SK-N-SH (cell line): ENCODE data around the gene ALPK3. TPM values are rescaled to one million over a fixed set of nuclear protein-coding genes. Genes with fewer than 3 reads are reported as not detected.

Experiments
- CTCF ChIA-PET: fragments of 300-600, 350-600 bp; formaldehyde crosslinking; extraction: SDS; loops from one replicate; lab custom pipeline; 2021; lab: Yijun Ruan, JAX
- POLR2A ChIA-PET: fragments of 350-600 bp; sonication (Branson Sonifier 250); formaldehyde crosslinking; extraction: SDS; loops from one replicate; lab custom pipeline; 2020; ENCODE audit warnings: antibody characterized with exemption, inconsistent platforms; lab: Yijun Ruan, JAX
- DNase-seq: peaks from one replicate; pipeline ENCODE4 v3.0.0; 2012
- H2AFZ ChIP-seq: fragments of 200-600 bp; sonication (generic); 2 replicates; pipeline ENCODE4 v1.8.1; 2016; ENCODE audit warnings: antibody characterized with exemption, mild to moderate bottlenecking, low read depth
- H3F3A ChIP-seq: fragments of 200-600 bp; sonication (generic); replicated peaks from 2 replicates; pipeline ENCODE3; 2016; ENCODE audit warnings: antibody characterized with exemption, mild to moderate bottlenecking; ENCODE audit not compliant: insufficient read depth
- H3K27ac ChIP-seq, 2 experiments: fragments of 200-500 bp in 1 of 2; fragments of 200-600 bp in 1 of 2; sonication (Bioruptor generic) in 1 of 2; sonication (generic), shearing (Covaris generic) in 1 of 2; 2 replicates each; pipeline versions ENCODE4 v1.5.1 to v1.6.1; 2014 to 2016; ENCODE audit warnings: low read depth in 2 of 2, inconsistent platforms in 1 of 2, low read length in 1 of 2, mild to moderate bottlenecking in 1 of 2, mixed read lengths in 1 of 2
- H3K27me3 ChIP-seq: fragments of 200-600 bp; sonication (generic), shearing (Covaris generic); 2 replicates; pipeline ENCODE4 v1.6.1; 2016; ENCODE audit warnings: mixed run types; ENCODE audit not compliant: insufficient read depth
- H3K36me3 ChIP-seq, 2 experiments: fragments of 200-500 bp in 1 of 2; fragments of 200-600 bp in 1 of 2; sonication (Bioruptor generic) in 1 of 2; sonication (generic) in 1 of 2; replicated peaks in 1 of 2; 2 replicates each; pipeline versions ENCODE3 to v1.5.1; 2014 to 2016; ENCODE audit warnings: low read length in 1 of 2, mild to moderate bottlenecking in 1 of 2; ENCODE audit not compliant: insufficient read depth in 2 of 2, control insufficient read depth in 1 of 2
- H3K4me1 ChIP-seq, 2 experiments: fragments of 200-500 bp in 1 of 2; fragments of 200-600 bp in 1 of 2; sonication (Bioruptor generic) in 1 of 2; sonication (generic), shearing (Covaris generic) in 1 of 2; 2 replicates each; pipeline versions ENCODE4 v1.5.1 to v1.6.1; 2014 to 2016; ENCODE audit warnings: low read depth in 1 of 2, low read length in 1 of 2, mixed run types in 1 of 2; ENCODE audit not compliant: insufficient read depth in 2 of 2, control insufficient read depth in 1 of 2
- H3K4me2 ChIP-seq: fragments of 200-600 bp; sonication (generic), shearing (Covaris generic); 2 replicates; pipeline ENCODE4 v1.6.1; 2017; ENCODE audit warnings: mixed run types
- H3K4me3 ChIP-seq, 2 experiments: fragments of 200-500 bp in 1 of 2; fragments of 200-600 bp in 1 of 2; sonication (Bioruptor generic) in 1 of 2; sonication (generic), shearing (Covaris generic) in 1 of 2; 2 replicates each; pipeline versions ENCODE4 v1.5.1 to v1.8.1; 2014 to 2016; ENCODE audit warnings: low read depth in 2 of 2, inconsistent platforms in 1 of 2, low read length in 1 of 2, mild to moderate bottlenecking in 1 of 2, mixed read lengths in 1 of 2, moderate library complexity in 1 of 2
- H3K79me2 ChIP-seq: fragments of 200-600 bp; sonication (generic); 2 replicates; pipeline ENCODE4 v1.8.1; 2017; ENCODE audit warnings: mild to moderate bottlenecking; ENCODE audit not compliant: insufficient read depth
- H3K9ac ChIP-seq: fragments of 200-600 bp; sonication (generic); 2 replicates; pipeline ENCODE4 v1.6.1; 2017; ENCODE audit warnings: mixed run types
- H3K9me2 ChIP-seq: fragments of 200-600 bp; sonication (generic); 2 replicates; pipeline ENCODE4 v1.6.1; 2017; ENCODE audit warnings: mixed run types
- H3K9me3 ChIP-seq: fragments of 200-600 bp; sonication (generic); 2 replicates; pipeline ENCODE4 v1.6.1; 2017; ENCODE audit warnings: mixed run types, mild to moderate bottlenecking, moderate library complexity
- H4K20me1 ChIP-seq: fragments of 200-600 bp; sonication (generic); 2 replicates; pipeline ENCODE4 v1.6.1; 2017; ENCODE audit warnings: mild to moderate bottlenecking, mixed run types; ENCODE audit not compliant: insufficient read depth
- CHD2 ChIP-seq: fragments of 150-350 bp; IDR thresholded peaks from 2 replicates; pipeline ENCODE4 v1.6.1; 2018; ENCODE audit warnings: low read length; ENCODE audit not compliant: partially characterized antibody
- CTCF ChIP-seq: fragments of 200-600 bp; sonication (generic); IDR thresholded peaks from 2 replicates; pipeline ENCODE4 v1.6.1; 2017; ENCODE audit warnings: antibody characterized with exemption, mild to moderate bottlenecking, moderate library complexity
- ELF1 ChIP-seq: IDR thresholded peaks from 2 replicates; pipeline ENCODE4 v1.4.0; 2012
- EP300 ChIP-seq, 2 experiments: IDR thresholded peaks; 2 replicates each; pipeline versions ENCODE4 v1.4.0 to v1.6.1; 2012; ENCODE audit warnings: borderline replicate concordance in 1 of 2, low read depth in 1 of 2, low read length in 1 of 2
- FOXJ3 ChIP-seq: sonication (generic); formaldehyde crosslinking; IDR thresholded peaks from 2 replicates; pipeline ENCODE4 v1.5.1; 2020; ENCODE audit warnings: mild to moderate bottlenecking, missing genetic modification reagents
- GATA2 ChIP-seq: sonication (generic); formaldehyde crosslinking; IDR thresholded peaks from 2 replicates; pipeline ENCODE4 v1.5.0; 2020; ENCODE audit warnings: mild to moderate bottlenecking, missing genetic modification reagents
- MXI1 ChIP-seq: IDR thresholded peaks from 2 replicates; pipeline ENCODE4 v1.6.1; 2012; ENCODE audit warnings: mild to moderate bottlenecking, low read depth, low read length, improper control_type of control experiment
- NFIC ChIP-seq: IDR thresholded peaks from 2 replicates; pipeline ENCODE4 v1.4.0; 2012; ENCODE audit warnings: borderline replicate concordance
- POLR2AphosphoS5 ChIP-seq: IDR thresholded peaks from 2 replicates; pipeline ENCODE4 v1.6.1; 2012; ENCODE audit warnings: low read depth, low read length
- RAD21 ChIP-seq: IDR thresholded peaks from 2 replicates; pipeline ENCODE4 v1.6.1; 2012; ENCODE audit warnings: mild to moderate bottlenecking, low read length
- RFX5 ChIP-seq: IDR thresholded peaks from 2 replicates; pipeline ENCODE4 v1.6.1; 2012; ENCODE audit warnings: mild to moderate bottlenecking, improper control_type of control experiment, low read length
- RXRA ChIP-seq: IDR thresholded peaks from 2 replicates; pipeline ENCODE4 v1.4.0; 2012; ENCODE audit warnings: low read depth, mild to moderate bottlenecking, borderline replicate concordance
- TCF12 ChIP-seq: IDR thresholded peaks from 2 replicates; pipeline ENCODE4 v1.4.0; 2012
- TEAD4 ChIP-seq: IDR thresholded peaks from 2 replicates; pipeline ENCODE4 v1.4.0; 2012; ENCODE audit warnings: mild to moderate bottlenecking, borderline replicate concordance; ENCODE audit not compliant: insufficient read depth
- WGBS: methylation state at CpG from one replicate; pipeline ENCODE4 v1.1.6; 2017; ENCODE audit warnings: low lambda C conversion rate; 5-methylcytosine and 5-hydroxymethylcytosine counted together
- polyA plus RNA-seq, 3 experiments: library from polyadenylated mRNA; depleted of rRNA; stranded (reverse); fragments of >200 nt; gene quantifications; 2 replicates each; pipeline ENCODE4 v1.2.3, GENCODE V29; 2012
- TF ChIP-seq, protein P1 (sequence below): IDR thresholded peaks from 2 replicates; pipeline ENCODE4 v1.4.0; 2012; ENCODE audit warnings: low read depth, borderline replicate concordance

ALPK3 gene
- polyA plus RNA-seq, 1 of the 3 experiments (the other 2 are of a cell fraction) = 0.16 TPM

DNA sequence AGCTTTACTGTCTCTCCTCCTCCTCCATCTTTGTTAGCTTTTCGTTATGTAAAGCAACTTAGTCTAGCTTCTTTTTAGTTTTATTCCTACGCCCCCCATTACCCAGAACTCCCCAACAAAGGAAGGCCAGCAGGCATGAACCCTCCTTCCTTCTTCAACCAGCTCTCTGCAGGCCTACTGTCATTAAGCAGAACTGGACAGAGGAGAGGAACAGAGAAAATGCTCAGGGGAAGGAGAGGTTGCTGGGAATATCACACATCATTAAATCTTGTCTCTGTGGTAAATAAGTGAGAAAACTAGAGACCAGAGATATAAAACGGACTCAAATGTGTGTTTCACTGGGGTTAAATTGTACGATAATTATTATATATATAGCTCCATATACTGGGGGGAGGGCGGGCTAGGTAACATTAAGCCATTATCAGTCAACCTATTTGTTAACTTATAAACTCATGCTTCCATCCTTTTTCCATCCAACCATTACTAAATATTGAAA lies 48.0 kb downstream of the ALPK3 start (continued):
- TF ChIP-seq, protein P1, sequence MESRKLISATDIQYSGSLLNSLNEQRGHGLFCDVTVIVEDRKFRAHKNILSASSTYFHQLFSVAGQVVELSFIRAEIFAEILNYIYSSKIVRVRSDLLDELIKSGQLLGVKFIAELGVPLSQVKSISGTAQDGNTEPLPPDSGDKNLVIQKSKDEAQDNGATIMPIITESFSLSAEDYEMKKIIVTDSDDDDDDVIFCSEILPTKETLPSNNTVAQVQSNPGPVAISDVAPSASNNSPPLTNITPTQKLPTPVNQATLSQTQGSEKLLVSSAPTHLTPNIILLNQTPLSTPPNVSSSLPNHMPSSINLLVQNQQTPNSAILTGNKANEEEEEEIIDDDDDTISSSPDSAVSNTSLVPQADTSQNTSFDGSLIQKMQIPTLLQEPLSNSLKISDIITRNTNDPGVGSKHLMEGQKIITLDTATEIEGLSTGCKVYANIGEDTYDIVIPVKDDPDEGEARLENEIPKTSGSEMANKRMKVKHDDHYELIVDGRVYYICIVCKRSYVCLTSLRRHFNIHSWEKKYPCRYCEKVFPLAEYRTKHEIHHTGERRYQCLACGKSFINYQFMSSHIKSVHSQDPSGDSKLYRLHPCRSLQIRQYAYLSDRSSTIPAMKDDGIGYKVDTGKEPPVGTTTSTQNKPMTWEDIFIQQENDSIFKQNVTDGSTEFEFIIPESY = no peak
- no peak for TF ChIP-seq NFIC
- no peak for TF ChIP-seq CTCF
- no peak for TF ChIP-seq CHD2
- no peak for TF ChIP-seq EP300 (IDR thresholded peaks at IDR 0.05; ENCODE audit: borderline replicate concordance in 1 of 2, low read depth in 1 of 2, low read length in 1 of 2)
- no peak for TF ChIP-seq TEAD4
- no peak for TF ChIP-seq GATA2 (CRISPR knock-in tag)
- no peak for TF ChIP-seq RXRA

- 45% methylated on average over 2 of the region's 12 CpGs for WGBS
- POLR2A ChIA-PET = no interaction called here
Observed at GRCh38 chr15:84868037-84868880, 51.1 kb downstream of the ALPK3 start.

More at GRCh38 chr15:84868037-84868880, 51.1 kb downstream of the ALPK3 start:
- no peaks in the 10 kb centered on the region for H3K27me3 ChIP-seq
- no peak for TF ChIP-seq TCF12
- TF ChIP-seq MXI1 = no peak
- no peak for TF ChIP-seq CTCF
- TF ChIP-seq RAD21 = no peak
- TF ChIP-seq ELF1 = no peak
- TF ChIP-seq, protein P1 = no peak
- TF ChIP-seq POLR2AphosphoS5 = no peak
- TF ChIP-seq RFX5 = no peak
- no peak for TF ChIP-seq NFIC
- TF ChIP-seq FOXJ3 (CRISPR knock-in tag) = no peak
- H3K9me2 ChIP-seq = no peaks in the 10 kb centered on the region
- H4K20me1 ChIP-seq = no peaks in the 10 kb centered on the region
- DNase-seq = no peak
- no peak overlapping the region for H2AFZ ChIP-seq
- no peaks in the 10 kb centered on the region for H3K36me3 ChIP-seq
- peaks cover 0 to 21% of the 10 kb centered on the region in 2 experiments; a peak in 2 of 4 replicates for H3K4me1 ChIP-seq
- no peaks in the 10 kb centered on the region for H3K9me3 ChIP-seq
- H3F3A ChIP-seq = no peaks in the 10 kb centered on the region
- H3K9ac ChIP-seq = no peak overlapping the region
- H3K4me2 ChIP-seq = no peak overlapping the region
- H3K4me3 ChIP-seq = no peak overlapping the region
- CTCF ChIA-PET = interaction anchor here (0.7 to 1.0 kb wide), 2 partner anchors 31 to 119 kb away, joined by 3 read pairs; no protein-coding TSS in a partner anchor
- H3K27ac ChIP-seq = no peak overlapping the region
- no peaks in the 10 kb centered on the region for H3K79me2 ChIP-seq
